Activated T-helper 2 cell treated with anti-CD3 and anti-CD28 coated beads, Interferon-gamma antibody, Interleukin-2, Interleukin-4, amounts not matched to agents 10 μg/mL and 5 μg/mL and 100 μg/mL, durations not matched to agents 14 hours and 24 hours and 36 hours (primary cell): ENCODE measurements around the gene RBM18. TPM values are rescaled to one million over a fixed set of nuclear protein-coding genes. Genes with fewer than 3 reads are reported as not detected.

Experiments
- DNase-seq: peaks from one replicate; pipeline ENCODE4 v3.0.0; 2021; ENCODE audit warnings: low spot score
- H3K27ac Mint-ChIP-seq: one replicate; pipeline ENCODE4 v1.8.0; 2021; ENCODE audit warnings: mixed read lengths
- H3K27me3 Mint-ChIP-seq: one replicate; pipeline ENCODE4 v1.8.0; 2021; ENCODE audit warnings: low read depth, mixed read lengths
- H3K36me3 Mint-ChIP-seq: one replicate; pipeline ENCODE4 v1.8.0; 2021; ENCODE audit warnings: low read depth, mixed read lengths
- H3K4me1 Mint-ChIP-seq: one replicate; pipeline ENCODE4 v1.8.0; 2021; ENCODE audit warnings: low read depth, mixed read lengths
- H3K4me3 Mint-ChIP-seq: one replicate; pipeline ENCODE4 v1.8.0; 2021; ENCODE audit warnings: low read depth, mild to moderate bottlenecking, moderate library complexity, mixed read lengths
- H3K9me3 Mint-ChIP-seq: one replicate; pipeline ENCODE4 v1.8.0; 2021; ENCODE audit warnings: mixed read lengths
- intact Hi-C: fragments of 100-400 bp; cut with micrococcal nuclease; formaldehyde crosslinking; loops from one replicate; pipeline ENCODE4 v1.15.1; 2023
- total RNA-seq: library from RNA; stranded (reverse); gene quantifications from 2 replicates; pipeline ENCODE4 v1.2.3, GENCODE V29; 2022

Gene RBM18
- total RNA-seq, 1 donor from 2014 or later = 19.4 TPM

DNA sequence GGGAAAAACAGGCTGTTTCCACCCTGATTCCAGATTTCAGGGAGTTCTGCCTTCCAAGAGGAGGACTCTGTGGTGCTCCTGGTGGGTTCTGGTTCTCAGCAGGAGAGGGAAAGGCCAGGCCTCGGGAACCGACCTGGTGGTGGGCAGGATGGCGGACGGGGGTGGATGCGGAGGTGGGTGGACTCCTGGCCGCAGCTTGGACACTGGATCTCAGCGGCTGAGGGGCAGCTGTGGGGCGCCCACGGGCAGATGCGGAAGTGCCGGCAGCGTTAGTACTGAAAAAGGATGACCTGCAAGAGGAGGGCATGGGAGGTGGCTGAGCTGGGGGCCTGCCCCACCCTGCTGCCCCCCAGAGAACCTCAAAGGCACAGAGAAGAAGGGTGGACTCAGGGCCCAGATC, 60.1 kb downstream of the RBM18 start:
- intact Hi-C loops = no loop called here
- Mint-ChIP-seq H3K4me1 (no peaks in the 10 kb centered on the region), H3K36me3 (no peaks in the 10 kb centered on the region), H3K4me3 (no peak overlapping the region), H3K27ac (no peak overlapping the region), H3K27me3 (no peaks in the 10 kb centered on the region), H3K9me3 (no peaks in the 10 kb centered on the region)
- no peak for DNase-seq

DNA sequence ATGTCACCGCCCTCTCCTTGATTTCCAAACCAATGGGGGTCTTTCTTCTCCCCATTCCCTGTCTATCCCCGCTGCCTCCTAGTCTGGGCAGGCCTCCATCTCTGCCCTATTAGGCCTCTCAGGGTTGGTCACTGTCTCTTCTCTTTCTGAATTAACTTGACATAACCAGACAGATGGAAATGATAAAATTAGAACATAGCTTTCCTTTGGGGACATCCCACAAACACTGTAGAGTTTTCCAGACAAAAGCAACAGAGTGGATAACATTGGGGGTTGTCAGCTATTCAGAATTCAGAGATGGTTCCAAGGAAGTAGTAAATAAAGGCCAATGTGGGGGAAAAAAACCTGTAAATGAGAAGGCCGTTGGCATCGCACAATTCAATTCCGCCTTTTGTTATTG, 60.6 kb downstream of the RBM18 start:
- no peak overlapping the region for H3K4me3 Mint-ChIP-seq

DNA sequence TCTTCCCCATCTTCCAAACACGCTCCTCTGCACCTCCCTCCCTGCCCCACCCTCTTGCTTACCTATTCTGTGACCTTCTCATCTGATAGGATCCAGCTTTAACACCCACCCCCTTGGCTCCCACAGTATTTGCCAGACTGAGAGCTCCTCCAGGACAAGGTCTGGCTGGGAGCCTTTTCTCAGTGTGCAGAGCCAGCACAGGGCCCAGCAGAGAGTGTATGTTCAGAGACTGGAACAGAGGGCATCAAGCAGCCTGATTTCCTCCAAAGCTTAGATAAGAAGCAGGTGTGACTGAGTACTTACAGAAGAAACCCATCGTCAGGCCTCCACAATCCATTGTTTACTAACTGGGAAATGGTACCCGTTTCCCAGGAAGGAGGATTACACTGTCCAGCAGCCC, 62.5 kb downstream of the RBM18 start:
- H3K9me3 Mint-ChIP-seq = no peaks in the 10 kb centered on the region
- no peaks in the 10 kb centered on the region for H3K4me1 Mint-ChIP-seq
- no peaks in the 10 kb centered on the region for H3K36me3 Mint-ChIP-seq
- H3K4me3 Mint-ChIP-seq = no peak overlapping the region
- intact Hi-C loops = no loop called here
- DNase-seq = no peak
- no peak overlapping the region for H3K27ac Mint-ChIP-seq
- H3K27me3 Mint-ChIP-seq = peaks cover under 1% of the 10 kb centered on the region

More for the DNA sequence above, 60.6 kb downstream of the RBM18 start:
- Mint-ChIP-seq H3K9me3 (no peaks in the 10 kb centered on the region), H3K4me1 (no peaks in the 10 kb centered on the region), H3K36me3 (no peaks in the 10 kb centered on the region), H3K27ac (no peak overlapping the region), H3K27me3 (no peaks in the 10 kb centered on the region)
- no peak for DNase-seq
- intact Hi-C loops = no loop called here

GRCh38 chr9:122201641-122202040, 63.0 kb downstream of the RBM18 start:
- no peaks in the 10 kb centered on the region for H3K36me3 Mint-ChIP-seq
- H3K9me3 Mint-ChIP-seq = no peaks in the 10 kb centered on the region
- no peak for DNase-seq
- no peak overlapping the region for H3K27ac Mint-ChIP-seq
- H3K4me1 Mint-ChIP-seq = no peaks in the 10 kb centered on the region
- no peak overlapping the region for H3K4me3 Mint-ChIP-seq
- H3K27me3 Mint-ChIP-seq = peaks cover 5% of the 10 kb centered on the region
- intact Hi-C loops = no loop called here

GRCh38 chr9:122200960-122201595, 63.6 kb downstream of the RBM18 start:
- Mint-ChIP-seq H3K4me3 (no peak overlapping the region), H3K4me1 (no peaks in the 10 kb centered on the region), H3K36me3 (no peaks in the 10 kb centered on the region), H3K27me3 (peaks cover 6% of the 10 kb centered on the region), H3K9me3 (no peaks in the 10 kb centered on the region), H3K27ac (no peak overlapping the region)
- intact Hi-C loops = no loop called here
- DNase-seq = no peak

DNA sequence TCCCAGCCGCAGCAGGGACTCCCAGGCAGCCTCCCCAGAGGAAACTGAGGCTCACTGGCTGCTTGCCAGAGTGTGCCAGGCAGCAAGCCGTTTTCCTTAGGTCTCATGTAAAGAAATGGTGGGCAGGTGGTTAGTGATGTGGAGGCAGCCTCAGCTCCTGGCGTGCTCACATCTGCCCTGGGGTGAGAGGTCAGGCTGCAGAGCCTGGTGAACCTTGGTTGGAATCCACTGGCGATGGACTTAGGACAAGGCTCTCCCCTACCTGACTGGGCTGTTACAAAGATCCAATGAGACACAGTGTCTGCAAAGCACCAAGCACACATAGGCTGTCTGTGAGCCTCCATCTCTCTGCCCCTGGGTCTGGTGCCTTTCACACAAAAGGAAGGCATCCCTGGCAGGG, 66.8 kb downstream of the RBM18 start:
- no peak overlapping the region for H3K27ac Mint-ChIP-seq

GRCh38 chr9:122197426-122197825, 67.2 kb downstream of the RBM18 start:
- Mint-ChIP-seq H3K36me3 (no peaks in the 10 kb centered on the region), H3K4me3 (no peak overlapping the region), H3K9me3 (no peaks in the 10 kb centered on the region), H3K4me1 (no peaks in the 10 kb centered on the region), H3K27ac (no peak overlapping the region), H3K27me3 (peaks cover 6% of the 10 kb centered on the region)
- DNase-seq = no peak
- intact Hi-C loops = no loop called here

More for the DNA sequence above, 66.8 kb downstream of the RBM18 start:
- Mint-ChIP-seq H3K4me1 (no peaks in the 10 kb centered on the region), H3K4me3 (no peak overlapping the region), H3K9me3 (no peaks in the 10 kb centered on the region), H3K27me3 (peaks cover 6% of the 10 kb centered on the region), H3K36me3 (no peaks in the 10 kb centered on the region)
- intact Hi-C loops = no loop called here
- DNase-seq = no peak

- no peak overlapping the region for H3K4me3 Mint-ChIP-seq
- intact Hi-C loops = no loop called here
- H3K27me3 Mint-ChIP-seq = peaks cover 6% of the 10 kb centered on the region
- no peaks in the 10 kb centered on the region for H3K36me3 Mint-ChIP-seq
- no peaks in the 10 kb centered on the region for H3K4me1 Mint-ChIP-seq
- DNase-seq = no peak
- no peaks in the 10 kb centered on the region for H3K9me3 Mint-ChIP-seq
- H3K27ac Mint-ChIP-seq = no peak overlapping the region
Observed at GRCh38 chr9:122195875-122196274, 68.8 kb downstream of the RBM18 start.

GRCh38 chr9:122193651-122194050, 71.0 kb downstream of the RBM18 start:
- no peak overlapping the region for H3K4me3 Mint-ChIP-seq
- H3K27ac Mint-ChIP-seq = no peak overlapping the region
- H3K4me1 Mint-ChIP-seq = no peaks in the 10 kb centered on the region
- no peak for DNase-seq
- H3K36me3 Mint-ChIP-seq = no peaks in the 10 kb centered on the region
- no peaks in the 10 kb centered on the region for H3K9me3 Mint-ChIP-seq
- intact Hi-C loops = no loop called here
- peaks cover 6% of the 10 kb centered on the region for H3K27me3 Mint-ChIP-seq

DNA sequence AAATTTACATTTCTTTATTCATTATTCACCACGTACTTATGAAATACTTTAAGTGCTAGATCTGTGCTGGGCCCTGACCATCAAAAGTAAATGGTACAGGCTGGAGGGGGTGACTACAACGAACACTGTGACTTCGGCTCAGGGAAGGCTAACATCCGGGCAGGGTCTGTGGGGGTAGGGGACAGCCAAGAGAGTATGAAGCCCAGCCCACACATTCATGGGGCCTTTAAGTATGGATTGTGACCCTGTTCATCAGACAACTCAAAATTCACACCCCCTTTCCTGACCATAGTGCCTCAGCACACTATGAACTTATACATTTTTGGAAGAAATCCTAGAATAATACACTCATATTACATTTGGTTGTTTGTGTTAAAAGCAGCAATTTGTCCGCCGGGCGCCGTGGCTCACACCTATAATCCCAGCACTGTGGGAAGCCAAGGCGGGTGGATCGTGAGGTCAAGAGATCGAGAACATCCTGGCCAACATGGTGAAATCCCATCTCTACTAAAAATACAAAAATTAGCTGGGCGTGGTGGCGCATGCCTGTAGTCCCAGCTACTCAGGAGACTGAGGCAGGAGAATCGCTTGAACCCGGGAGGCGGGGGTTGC, 71.6 kb downstream of the RBM18 start:
- Mint-ChIP-seq H3K9me3 (no peaks in the 10 kb centered on the region), H3K4me3 (no peak overlapping the region), H3K4me1 (no peaks in the 10 kb centered on the region), H3K27ac (no peak overlapping the region), H3K27me3 (peaks cover 6% of the 10 kb centered on the region), H3K36me3 (no peaks in the 10 kb centered on the region)
- intact Hi-C loops = no loop called here
- no peak for DNase-seq

DNA sequence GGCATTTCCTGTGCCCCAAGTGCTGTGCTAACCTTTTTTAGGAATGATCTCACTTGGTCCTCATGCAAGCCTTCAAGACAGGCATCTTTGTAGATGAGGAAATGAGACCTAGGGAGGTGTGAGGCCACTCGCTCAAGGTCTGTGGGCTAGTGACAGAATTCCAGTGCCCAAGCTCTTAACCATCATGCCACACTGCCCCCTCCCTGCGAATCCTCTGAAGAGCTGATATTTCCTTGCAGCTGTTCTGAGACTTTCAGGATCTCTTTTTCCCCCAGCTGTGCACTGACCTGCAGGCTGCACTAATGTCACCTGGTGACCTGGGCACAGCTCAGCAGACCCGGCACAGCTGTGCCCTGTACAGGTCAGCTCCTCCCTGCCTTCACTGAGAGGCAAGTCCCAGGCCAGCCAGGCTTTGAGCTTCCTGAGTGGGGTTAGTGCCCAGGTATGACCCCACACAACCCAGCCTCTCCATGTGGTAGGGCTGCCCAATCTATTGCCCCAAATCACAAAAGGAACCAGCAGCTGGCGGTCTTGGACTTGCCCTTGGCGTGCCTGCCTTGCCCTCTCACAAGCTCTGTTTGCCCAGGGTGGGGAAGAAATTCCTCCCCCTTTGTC, 72.3 kb downstream of the RBM18 start:
- no peaks in the 10 kb centered on the region for H3K36me3 Mint-ChIP-seq
- peaks cover 6% of the 10 kb centered on the region for H3K27me3 Mint-ChIP-seq
- no peak for DNase-seq
- no peak overlapping the region for H3K27ac Mint-ChIP-seq
- no peaks in the 10 kb centered on the region for H3K4me1 Mint-ChIP-seq
- H3K9me3 Mint-ChIP-seq = no peaks in the 10 kb centered on the region
- no peak overlapping the region for H3K4me3 Mint-ChIP-seq
- intact Hi-C loops = no loop called here

GRCh38 chr9:122191584-122191983, 73.1 kb downstream of the RBM18 start:
- intact Hi-C loops = no loop called here
- Mint-ChIP-seq H3K27ac (no peak overlapping the region), H3K9me3 (no peaks in the 10 kb centered on the region)

DNA sequence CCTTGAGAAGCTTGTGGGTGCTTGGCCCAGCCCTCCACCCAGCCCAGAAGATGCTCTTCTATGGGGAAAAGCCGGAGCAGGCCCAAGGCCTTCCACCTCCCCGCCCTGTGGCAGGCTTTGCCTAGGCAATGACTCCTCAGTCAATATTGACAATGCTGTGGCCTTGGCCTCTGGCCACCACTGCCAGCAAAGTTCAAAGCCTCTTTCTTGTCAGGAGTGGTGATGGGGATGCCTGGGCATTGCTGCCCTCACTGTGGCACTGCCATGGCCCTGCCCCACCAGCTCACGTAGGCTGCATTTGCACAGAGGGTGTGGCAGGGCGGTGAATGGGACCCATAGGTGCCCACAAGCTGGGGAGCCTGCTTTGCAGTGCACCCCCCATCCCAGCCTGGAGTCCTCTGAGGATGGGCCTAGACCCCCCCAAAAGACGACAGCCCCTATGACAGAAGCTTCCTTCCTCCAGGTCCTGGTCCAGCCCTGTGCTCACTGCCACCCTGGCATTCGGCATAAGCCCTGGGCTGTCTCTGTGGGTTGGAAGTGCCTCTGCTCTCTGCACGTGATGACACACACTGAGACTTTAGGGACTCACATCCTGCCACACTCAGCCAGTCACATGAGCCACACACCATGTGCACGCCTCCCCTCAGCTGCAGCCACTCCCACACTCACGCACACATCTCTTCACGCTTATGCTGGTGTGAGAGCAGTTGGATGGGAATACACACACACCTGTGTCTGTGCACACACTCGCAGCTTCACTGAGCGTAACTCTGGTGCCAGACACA, 73.9 kb downstream of the RBM18 start:
- intact Hi-C loops = no loop called here
- Mint-ChIP-seq H3K27me3 (no peaks in the 10 kb centered on the region), H3K27ac (no peak overlapping the region), H3K4me1 (no peaks in the 10 kb centered on the region), H3K4me3 (no peak overlapping the region), H3K36me3 (no peaks in the 10 kb centered on the region), H3K9me3 (no peaks in the 10 kb centered on the region)
- DNase-seq = no peak

More at GRCh38 chr9:122191584-122191983, 73.1 kb downstream of the RBM18 start:
- Mint-ChIP-seq H3K4me3 (no peak overlapping the region), H3K27me3 (no peaks in the 10 kb centered on the region), H3K4me1 (no peaks in the 10 kb centered on the region), H3K36me3 (no peaks in the 10 kb centered on the region)
- DNase-seq = no peak
